PFSK-1 (cell line): ENCODE results near the gene ISCA2.

ENCODE experiments used
- FOXP2 ChIP-seq: optimal IDR thresholded peaks from 2 replicates; pipeline ENCODE3; 2011; ENCODE audit warnings: borderline replicate concordance, control low read depth, inconsistent platforms; ENCODE audit not compliant: insufficient read depth; ENCODE audit errors: extremely low read length, extremely low read depth
- POLR2AphosphoS5 ChIP-seq: IDR thresholded peaks from 2 replicates; pipeline ENCODE4 v1.6.1; 2012; ENCODE audit warnings: low read depth, mild to moderate bottlenecking, control low read depth, low read length, moderate library complexity
- REST ChIP-seq, 2 experiments: IDR thresholded peaks; 2 replicates each; pipeline versions ENCODE4 v1.6.1 to v1.8.0; 2011 to 2012; ENCODE audit warnings: low read depth in 2 of 2, low read length in 2 of 2, control low read depth in 1 of 2, inconsistent platforms in 1 of 2, mild to moderate bottlenecking in 1 of 2, moderate library complexity in 1 of 2; ENCODE audit not compliant: insufficient read depth in 1 of 2
- SIN3A ChIP-seq: IDR thresholded peaks from 2 replicates; pipeline ENCODE4 v1.6.1; 2012; ENCODE audit warnings: mild to moderate bottlenecking, low read length, moderate library complexity, borderline replicate concordance; ENCODE audit not compliant: insufficient read depth
- TAF1 ChIP-seq: IDR thresholded peaks from 2 replicates; pipeline ENCODE4 v1.6.1; 2012; ENCODE audit warnings: low read length, control low read depth, borderline replicate concordance; ENCODE audit not compliant: insufficient read depth

The ISCA2 gene

DNA sequence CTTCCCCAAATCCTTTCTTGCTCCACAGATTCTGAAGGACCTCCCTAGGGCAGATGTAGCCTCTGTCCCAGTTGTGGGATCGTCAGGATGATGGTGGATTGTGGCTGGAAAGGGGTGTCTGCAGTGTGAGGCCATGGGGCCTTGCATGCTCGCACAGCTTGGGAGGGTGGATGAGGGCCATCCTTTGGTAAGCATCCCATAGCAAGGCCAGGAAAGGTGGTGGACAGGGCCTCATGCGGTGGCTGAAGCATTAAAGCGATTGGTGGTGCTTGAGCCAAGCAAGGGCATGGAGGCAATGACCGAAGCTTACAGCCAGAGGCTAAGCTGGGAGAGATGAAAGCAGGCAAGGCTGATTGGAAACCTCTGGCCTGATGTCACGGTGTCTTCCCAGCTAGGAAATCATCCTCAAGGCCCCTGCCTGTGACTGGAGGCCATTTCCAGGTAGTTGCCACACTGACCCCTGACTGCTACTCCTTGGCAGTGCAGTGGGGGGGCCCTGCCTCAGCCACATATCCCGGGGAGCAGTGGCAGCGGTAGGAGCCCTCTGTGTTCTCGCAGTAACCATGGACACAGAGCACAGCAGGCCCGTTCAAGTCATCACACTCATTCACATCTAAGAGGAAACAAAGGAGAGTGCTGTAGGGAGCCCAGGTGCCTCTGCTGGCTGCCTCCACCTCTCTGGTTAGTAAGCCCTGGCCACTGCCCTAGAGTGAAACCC is 7.0 kb downstream of the ISCA2 start:
- TF ChIP-seq SIN3A (no peak), REST (IDR thresholded peaks at IDR 0.05; ENCODE audit: insufficient read depth in 1 of 2, low read depth in 2 of 2, low read length in 2 of 2) (no peak), FOXP2 (no peak), POLR2AphosphoS5 (no peak), TAF1 (no peak)

DNA sequence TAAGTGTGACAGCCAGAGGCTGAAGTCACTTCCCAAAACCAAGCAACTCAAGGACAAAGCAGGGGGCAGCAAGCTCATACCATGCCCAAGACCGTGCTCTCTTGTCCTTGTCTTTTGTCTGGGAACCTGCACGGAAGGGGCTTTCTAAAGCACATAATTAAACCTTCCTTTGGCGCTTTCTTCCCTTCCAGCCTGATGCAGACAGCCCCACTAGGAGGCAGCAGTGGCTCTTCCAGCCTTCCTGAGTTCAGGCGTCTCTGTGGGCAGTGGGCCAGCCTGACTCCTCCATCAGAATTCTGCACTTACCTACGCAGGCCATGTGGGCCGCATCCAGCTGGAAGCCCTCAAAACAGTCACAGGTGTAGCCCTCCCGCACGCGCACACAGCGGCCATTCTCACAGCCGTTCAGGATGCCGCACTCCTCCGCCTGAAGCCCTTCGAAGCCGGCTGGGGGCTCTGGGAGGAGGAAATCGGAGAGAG is 7.6 kb downstream of the ISCA2 start:
- TF ChIP-seq FOXP2, result no peak
- no peak for TF ChIP-seq SIN3A
- no peak for TF ChIP-seq POLR2AphosphoS5
- no peak for TF ChIP-seq TAF1
- TF ChIP-seq REST (IDR thresholded peaks at IDR 0.05; ENCODE audit: insufficient read depth in 1 of 2, low read depth in 2 of 2, low read length in 2 of 2), result no peak

DNA sequence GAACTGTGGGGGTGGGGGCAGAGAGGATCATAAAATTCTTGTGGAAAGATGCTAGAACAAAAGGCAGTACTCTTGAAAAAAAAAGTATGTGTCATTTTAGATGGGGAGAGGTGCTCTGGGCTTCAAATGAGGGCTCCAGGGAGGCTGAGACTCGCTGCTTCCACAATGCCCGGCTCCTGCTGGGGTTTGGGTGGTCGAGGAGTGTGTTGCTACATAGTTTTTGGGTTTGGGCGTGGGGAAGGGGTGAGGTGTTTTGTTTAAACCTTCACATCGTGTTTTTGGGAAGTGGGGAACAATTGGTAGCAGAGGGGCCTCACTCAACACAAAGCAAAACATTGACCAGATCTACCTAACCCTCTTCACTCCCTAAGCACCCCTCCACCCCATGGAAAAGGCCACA is 8.1 kb downstream of the ISCA2 start:
- TF ChIP-seq FOXP2, result no peak
- TF ChIP-seq SIN3A, result no peak
- TF ChIP-seq REST (IDR thresholded peaks at IDR 0.05; ENCODE audit: insufficient read depth in 1 of 2, low read depth in 2 of 2, low read length in 2 of 2), result no peak
- no peak for TF ChIP-seq TAF1
- no peak for TF ChIP-seq POLR2AphosphoS5

GRCh38 chr14:74502236-74503019 is 8.9 kb downstream of the ISCA2 start:
- no peak for TF ChIP-seq SIN3A
- TF ChIP-seq TAF1, result no peak
- TF ChIP-seq POLR2AphosphoS5, result no peak
- TF ChIP-seq FOXP2, result no peak
- no peak for TF ChIP-seq REST (IDR thresholded peaks at IDR 0.05; ENCODE audit: insufficient read depth in 1 of 2, low read depth in 2 of 2, low read length in 2 of 2)
